ENCODE measurements around the gene SPO11. TPM values are rescaled to one million over a fixed set of nuclear protein-coding genes. Genes with fewer than 3 reads are reported as not detected.

The SPO11 gene
- total RNA-seq, 5 donors from 2014 or later (not counting 1 experiment from before 2014, with no cell fraction given): not detected

GRCh38 chr20:57287901-57288300 is 41.7 kb upstream of the SPO11 start:
- Mint-ChIP-seq H3K36me3 (no peaks in the 10 kb centered on the region), H3K27me3 (peaks cover 48 to 75% of the 10 kb centered on the region in 2 donors), H3K27ac (no peak overlapping the region), H3K9me3 (no peaks in the 10 kb centered on the region), H3K4me1 (no peaks in the 10 kb centered on the region), H3K4me3 (no peak overlapping the region)
- POLR2A ChIA-PET: no interaction called here
- H3K4me3 ChIP-seq (ENCODE audit: control insufficient read depth in 1 of 2, extremely low read depth in 1 of 2, low read length in 1 of 2): no peak overlapping the region
- no peaks in the 10 kb centered on the region for H3K9me3 ChIP-seq
- H3K27ac ChIP-seq (ENCODE audit: low read length): no peak overlapping the region
- DNase-seq (no peak), ATAC-seq (replicated peaks in 1 of 4) (no peak)
- peaks cover 3 to 60% of the 10 kb centered on the region in 2 experiments for H3K27me3 ChIP-seq (replicated peaks in 1 of 2; ENCODE audit: control insufficient read depth in 2 of 2, extremely low read depth in 1 of 2, insufficient read depth in 2 of 2, low read length in 1 of 2)
- WGBS (ENCODE audit: insufficient coverage): 66% methylated on average over 6 of the region's 6 CpGs
- CTCF ChIA-PET: no interaction called here
- no peaks in the 10 kb centered on the region for H3K4me1 ChIP-seq (ENCODE audit: control insufficient read depth in 1 of 2, extremely low read depth in 1 of 2, insufficient read depth in 2 of 2, low read length in 2 of 2)
- no peaks in the 10 kb centered on the region for H3K36me3 ChIP-seq (ENCODE audit: control insufficient read depth in 2 of 2, extremely low read depth in 1 of 2, insufficient read depth in 1 of 2, low read length in 1 of 2)

- H3K9me3 Mint-ChIP-seq: no peaks in the 10 kb centered on the region
- H3K4me1 Mint-ChIP-seq: no peaks in the 10 kb centered on the region
- ChIA-PET POLR2A (no interaction called here), CTCF (no interaction called here)
- peaks cover 44 to 77% of the 10 kb centered on the region in 2 donors for H3K27me3 Mint-ChIP-seq
- H3K4me3 ChIP-seq (ENCODE audit: control insufficient read depth in 1 of 2, extremely low read depth in 1 of 2, low read length in 1 of 2): no peak overlapping the region
- H3K27me3 ChIP-seq (replicated peaks in 1 of 2; ENCODE audit: control insufficient read depth in 2 of 2, extremely low read depth in 1 of 2, insufficient read depth in 2 of 2, low read length in 1 of 2): peaks cover 3 to 58% of the 10 kb centered on the region in 2 experiments
- no peaks in the 10 kb centered on the region for H3K36me3 Mint-ChIP-seq
- H3K36me3 ChIP-seq (ENCODE audit: control insufficient read depth in 2 of 2, extremely low read depth in 1 of 2, insufficient read depth in 1 of 2, low read length in 1 of 2): no peaks in the 10 kb centered on the region
- H3K27ac Mint-ChIP-seq: no peak overlapping the region
- no peak for DNase-seq
- no peaks in the 10 kb centered on the region for H3K4me1 ChIP-seq (ENCODE audit: control insufficient read depth in 1 of 2, extremely low read depth in 1 of 2, insufficient read depth in 2 of 2, low read length in 2 of 2)
- ATAC-seq (replicated peaks in 1 of 4): no peak
- WGBS (ENCODE audit: insufficient coverage): 41% methylated on average over 12 of the region's 16 CpGs
- no peak overlapping the region for H3K27ac ChIP-seq (ENCODE audit: low read length)
- H3K4me3 Mint-ChIP-seq: no peak overlapping the region
- no peaks in the 10 kb centered on the region for H3K9me3 ChIP-seq
These were observed 40.8 kb upstream of the SPO11 start for GRCh38 chr20:57288651-57289277.

GRCh38 chr20:57289391-57290177 is 40.0 kb upstream of the SPO11 start:
- H3K27ac ChIP-seq (ENCODE audit: low read length): no peak overlapping the region
- H3K27ac Mint-ChIP-seq: no peak overlapping the region
- H3K9me3 Mint-ChIP-seq: no peaks in the 10 kb centered on the region
- no peaks in the 10 kb centered on the region for H3K4me1 Mint-ChIP-seq
- DNase-seq (no peak), ATAC-seq (replicated peaks in 1 of 4) (no peak)
- no peaks in the 10 kb centered on the region for H3K9me3 ChIP-seq
- H3K36me3 Mint-ChIP-seq: no peaks in the 10 kb centered on the region
- peaks cover 44 to 75% of the 10 kb centered on the region in 2 donors for H3K27me3 Mint-ChIP-seq
- no peaks in the 10 kb centered on the region for H3K4me1 ChIP-seq (ENCODE audit: control insufficient read depth in 1 of 2, extremely low read depth in 1 of 2, insufficient read depth in 2 of 2, low read length in 2 of 2)
- no peak overlapping the region for H3K4me3 ChIP-seq (ENCODE audit: control insufficient read depth in 1 of 2, extremely low read depth in 1 of 2, low read length in 1 of 2)
- no peak overlapping the region for H3K4me3 Mint-ChIP-seq
- peaks cover 3 to 55% of the 10 kb centered on the region in 2 experiments for H3K27me3 ChIP-seq (replicated peaks in 1 of 2; ENCODE audit: control insufficient read depth in 2 of 2, extremely low read depth in 1 of 2, insufficient read depth in 2 of 2, low read length in 1 of 2)
- WGBS (ENCODE audit: insufficient coverage): 51% methylated on average over 6 of the region's 8 CpGs
- H3K36me3 ChIP-seq (ENCODE audit: control insufficient read depth in 2 of 2, extremely low read depth in 1 of 2, insufficient read depth in 1 of 2, low read length in 1 of 2): no peaks in the 10 kb centered on the region
- ChIA-PET POLR2A (no interaction called here), CTCF (no interaction called here)

- Histone ChIP-seq H3K4me1 (ENCODE audit: control insufficient read depth in 1 of 2, extremely low read depth in 1 of 2, insufficient read depth in 2 of 2, low read length in 2 of 2) (no peaks in the 10 kb centered on the region), H3K27ac (ENCODE audit: low read length) (no peak overlapping the region), H3K4me3 (ENCODE audit: control insufficient read depth in 1 of 2, extremely low read depth in 1 of 2, low read length in 1 of 2) (no peak overlapping the region), H3K27me3 (replicated peaks in 1 of 2; ENCODE audit: control insufficient read depth in 2 of 2, extremely low read depth in 1 of 2, insufficient read depth in 2 of 2, low read length in 1 of 2) (peaks cover 3 to 57% of the 10 kb centered on the region in 2 experiments), H3K9me3 (no peaks in the 10 kb centered on the region), H3K36me3 (ENCODE audit: control insufficient read depth in 2 of 2, extremely low read depth in 1 of 2, insufficient read depth in 1 of 2, low read length in 1 of 2) (no peaks in the 10 kb centered on the region)
- Mint-ChIP-seq H3K4me3 (no peak overlapping the region), H3K27ac (no peak overlapping the region), H3K27me3 (peaks cover 46 to 76% of the 10 kb centered on the region in 2 donors), H3K4me1 (no peaks in the 10 kb centered on the region), H3K36me3 (no peaks in the 10 kb centered on the region), H3K9me3 (no peaks in the 10 kb centered on the region)
- DNase-seq: no peak
- ChIA-PET POLR2A (no interaction called here), CTCF (no interaction called here)
- ATAC-seq (replicated peaks in 1 of 4): no peak
- WGBS (ENCODE audit: insufficient coverage): 52% methylated on average over 5 of the region's 5 CpGs
These were observed 39.5 kb upstream of the SPO11 start for GRCh38 chr20:57290178-57290484.

- ChIA-PET CTCF (no interaction called here), POLR2A (no interaction called here)
- H3K4me3 Mint-ChIP-seq: no peak overlapping the region
- Histone ChIP-seq H3K4me3 (ENCODE audit: control insufficient read depth in 1 of 2, extremely low read depth in 1 of 2, low read length in 1 of 2) (no peak overlapping the region), H3K9me3 (no peaks in the 10 kb centered on the region), H3K27ac (ENCODE audit: low read length) (no peak overlapping the region), H3K36me3 (ENCODE audit: control insufficient read depth in 2 of 2, extremely low read depth in 1 of 2, insufficient read depth in 1 of 2, low read length in 1 of 2) (no peaks in the 10 kb centered on the region), H3K27me3 (replicated peaks in 1 of 2; ENCODE audit: control insufficient read depth in 2 of 2, extremely low read depth in 1 of 2, insufficient read depth in 2 of 2, low read length in 1 of 2) (peaks cover 3 to 52% of the 10 kb centered on the region in 2 experiments), H3K4me1 (ENCODE audit: control insufficient read depth in 1 of 2, extremely low read depth in 1 of 2, insufficient read depth in 2 of 2, low read length in 2 of 2) (no peaks in the 10 kb centered on the region)
- H3K27me3 Mint-ChIP-seq: peaks cover 46 to 73% of the 10 kb centered on the region in 2 donors
- DNase-seq (no peak), ATAC-seq (replicated peaks in 1 of 4) (no peak)
- 50% methylated on average over 10 of the region's 10 CpGs for WGBS (ENCODE audit: insufficient coverage)
- no peaks in the 10 kb centered on the region for H3K4me1 Mint-ChIP-seq
- H3K27ac Mint-ChIP-seq: no peak overlapping the region
- no peaks in the 10 kb centered on the region for H3K36me3 Mint-ChIP-seq
- no peaks in the 10 kb centered on the region for H3K9me3 Mint-ChIP-seq
These were observed 38.6 kb upstream of the SPO11 start for GRCh38 chr20:57291003-57291402.

- DNase-seq: no peak
- ATAC-seq (replicated peaks in 1 of 4): no peak
- Histone ChIP-seq H3K9me3 (no peaks in the 10 kb centered on the region), H3K4me1 (ENCODE audit: control insufficient read depth in 1 of 2, extremely low read depth in 1 of 2, insufficient read depth in 2 of 2, low read length in 2 of 2) (no peaks in the 10 kb centered on the region), H3K36me3 (ENCODE audit: control insufficient read depth in 2 of 2, extremely low read depth in 1 of 2, insufficient read depth in 1 of 2, low read length in 1 of 2) (no peaks in the 10 kb centered on the region), H3K27ac (ENCODE audit: low read length) (no peak overlapping the region), H3K4me3 (ENCODE audit: control insufficient read depth in 1 of 2, extremely low read depth in 1 of 2, low read length in 1 of 2) (no peak overlapping the region), H3K27me3 (replicated peaks in 1 of 2; ENCODE audit: control insufficient read depth in 2 of 2, extremely low read depth in 1 of 2, insufficient read depth in 2 of 2, low read length in 1 of 2) (peaks cover under 1 to 53% of the 10 kb centered on the region in 2 experiments)
- H3K27ac Mint-ChIP-seq: no peak overlapping the region
- H3K9me3 Mint-ChIP-seq: no peaks in the 10 kb centered on the region
- H3K4me3 Mint-ChIP-seq: no peak overlapping the region
- CTCF ChIA-PET: no interaction called here
- WGBS (ENCODE audit: insufficient coverage): no CpG with 5 or more reads among the region's 6 CpGs
- H3K36me3 Mint-ChIP-seq: no peaks in the 10 kb centered on the region
- POLR2A ChIA-PET: no interaction called here
- H3K27me3 Mint-ChIP-seq: peaks cover 41 to 69% of the 10 kb centered on the region in 2 donors
- H3K4me1 Mint-ChIP-seq: no peaks in the 10 kb centered on the region
These were observed 37.9 kb upstream of the SPO11 start for GRCh38 chr20:57291694-57292093.
